Renal cortex interstitium (tissue), 11 donors: ENCODE measurements around the gene FUT6. TPM values are rescaled to one million over a fixed set of nuclear protein-coding genes. Genes with fewer than 3 reads are reported as not detected.
A peak's percentile ranks its signal among the peaks of the same experiment; 100 is the strongest.

Experiments used
- DNase-seq, 11 donors: peaks; one replicate each; pipeline ENCODE4 v3.0.0-alpha.2; 2013; ENCODE audit warnings: low read depth in 9 of 11, low spot score in 4 of 11; ENCODE audit errors: extremely low read depth in 1 of 11
- polyA plus RNA-seq, 3 donors: library from polyadenylated mRNA; unstranded; fragments of 120-200 nt; gene quantifications; one replicate each; pipeline ENCODE4 v1.2.1, GENCODE V29; 2013; ENCODE audit not compliant: insufficient read length in 3 of 3

FUT6 gene
- polyA plus RNA-seq, 3 donors = 10.4 to 20.7 (median 14.1) TPM

DNA sequence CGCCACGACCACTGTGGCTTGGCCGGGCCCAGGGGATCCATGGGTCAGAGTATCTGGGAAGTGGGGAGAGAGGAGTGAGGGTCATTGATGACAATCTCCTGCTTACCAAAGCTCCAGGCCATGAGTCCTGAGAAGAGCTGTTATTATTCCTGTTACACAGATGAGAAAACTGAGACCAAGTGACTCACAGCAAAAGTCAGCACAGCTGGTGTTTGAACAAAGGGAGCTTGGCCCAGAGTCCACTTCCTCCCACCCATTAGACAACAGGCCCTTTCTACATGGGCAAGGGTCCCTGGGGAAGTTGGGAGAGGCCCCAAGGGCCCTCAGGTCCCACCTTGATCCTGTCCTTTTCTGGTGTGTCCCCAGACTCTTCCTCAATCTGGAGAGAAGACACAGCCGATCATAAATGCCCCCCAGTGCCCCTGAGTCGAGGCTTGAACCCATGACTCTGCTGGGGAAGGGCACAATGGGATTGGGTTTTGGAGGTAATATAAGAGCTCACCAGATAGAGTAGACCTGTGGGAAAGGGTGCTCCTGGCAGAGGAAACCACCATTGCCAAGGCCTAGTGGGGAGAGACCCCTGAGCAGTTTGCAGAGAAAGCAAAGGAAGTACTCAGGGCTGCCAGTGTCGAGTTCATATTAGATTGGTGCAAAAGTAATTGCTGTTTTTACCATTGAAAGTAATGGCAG is 6.8 kb downstream of the FUT6 start:
- no peak for DNase-seq

GRCh38 chr19:5832061-5832460 is 7.4 kb downstream of the FUT6 start:
- no peak for DNase-seq

DNA sequence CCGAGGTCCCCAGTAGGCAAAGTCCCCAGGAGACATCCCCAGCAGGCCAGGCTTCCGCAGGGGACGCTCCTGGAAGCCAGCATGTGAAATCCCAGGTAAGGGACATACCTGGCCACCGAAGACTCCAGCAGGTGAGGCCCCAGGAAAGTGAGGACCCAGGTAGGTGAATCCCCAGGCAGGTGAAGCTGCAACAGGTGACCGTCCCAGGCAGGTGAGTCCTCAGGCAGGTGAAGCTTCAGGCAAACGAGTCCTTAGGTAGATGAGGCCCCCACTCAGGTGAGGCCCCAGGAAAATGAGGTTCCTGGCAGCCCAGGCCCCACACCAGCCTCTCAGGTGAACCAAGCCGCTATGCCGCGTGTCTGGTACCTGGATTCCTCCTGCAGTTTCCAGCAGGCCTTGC is 8.3 kb downstream of the FUT6 start:
- DNase-seq = no peak

DNA sequence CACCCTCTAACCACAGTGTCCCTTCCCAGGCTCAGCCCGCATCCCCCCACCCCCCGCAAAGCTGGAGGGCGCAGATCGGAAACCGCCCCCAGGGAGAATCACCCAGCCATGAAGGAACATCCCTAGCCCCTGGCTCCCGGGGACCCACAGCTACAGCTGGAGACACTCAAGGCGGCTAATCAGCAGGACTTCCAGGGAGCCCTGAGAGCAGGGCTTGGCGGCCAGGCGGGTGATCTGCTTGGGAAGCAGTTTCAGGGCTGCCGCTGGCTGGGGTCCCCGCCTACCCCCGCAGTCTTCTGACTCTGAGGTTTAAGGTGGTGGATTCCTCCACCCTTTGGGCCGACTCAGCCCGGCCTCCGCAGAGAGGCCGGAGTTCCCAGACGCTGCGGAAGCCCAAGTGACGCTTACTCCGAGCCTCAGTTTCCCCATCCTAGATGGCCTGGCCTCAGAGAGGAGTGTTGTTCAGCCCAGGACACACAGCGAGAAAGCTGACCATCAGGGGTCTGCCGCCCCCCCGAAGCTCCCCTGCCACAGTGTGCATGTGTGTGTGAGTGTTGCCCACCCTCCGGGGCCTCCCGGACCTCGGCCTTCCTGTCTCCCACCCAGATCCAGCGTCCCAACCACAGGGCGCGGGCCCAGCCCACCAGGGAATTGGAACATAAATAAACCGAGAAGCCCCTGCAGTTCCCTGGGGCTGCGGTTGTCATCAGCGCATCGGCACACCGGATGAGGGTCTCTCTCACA is 9.8 kb downstream of the FUT6 start:
- no peak for DNase-seq

- DNase-seq = peak in 10 of 11 donors; percentile 56 to 83 (median 76)
Observed at GRCh38 chr19:5828661-5829566, 10.6 kb downstream of the FUT6 start.

- DNase-seq = peak; percentile 88 to 94 (median 92)
Observed at GRCh38 chr19:5827891-5828660, 11.4 kb downstream of the FUT6 start.

GRCh38 chr19:5827342-5827890 is 12.1 kb downstream of the FUT6 start:
- DNase-seq = no peak

DNA sequence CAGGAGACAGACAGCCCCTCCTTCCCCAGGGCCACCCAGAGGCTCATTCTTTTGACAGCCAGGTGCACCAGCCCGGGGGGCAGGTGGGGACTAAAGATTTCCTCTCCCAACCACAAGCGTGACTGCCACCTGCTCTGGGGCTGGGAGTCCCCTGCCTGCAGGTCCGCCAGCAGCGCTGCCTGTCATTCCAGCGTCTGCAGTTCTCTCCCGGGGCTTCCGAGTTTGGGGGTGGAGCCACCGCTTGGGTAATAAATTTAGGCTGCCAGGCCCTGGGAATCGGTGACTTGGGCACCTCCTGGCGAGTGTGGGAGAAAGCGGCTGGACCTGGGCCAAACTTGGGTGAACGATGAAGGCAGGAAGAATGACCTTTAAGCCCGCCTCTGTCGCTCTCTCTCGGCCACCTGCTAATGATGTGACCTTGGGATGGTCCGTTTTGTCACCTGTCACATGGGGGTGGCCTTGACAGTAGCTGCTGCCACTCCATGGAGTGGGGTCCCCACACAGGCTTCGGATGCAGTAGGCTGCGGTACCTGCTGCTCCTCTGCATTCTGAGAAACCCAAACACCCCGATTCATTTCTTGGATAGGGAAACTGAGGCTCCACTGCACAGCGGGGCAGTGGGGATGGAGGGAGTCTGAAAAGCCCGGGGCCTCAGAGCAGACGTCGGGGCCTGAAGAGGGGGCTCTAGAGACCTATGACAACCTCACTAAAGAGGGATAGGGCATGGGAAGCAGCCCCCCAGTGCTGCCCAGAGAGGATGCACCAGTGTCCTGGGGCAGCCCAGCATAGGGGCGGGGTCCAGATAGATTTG is 12.8 kb downstream of the FUT6 start:
- DNase-seq = peak in 8 of 11 donors; percentile 56 to 79 (median 76)

- DNase-seq = no peak
Observed at GRCh38 chr19:5825178-5825577, 14.3 kb downstream of the FUT6 start.

- no peak for DNase-seq
Observed at GRCh38 chr19:5824751-5825150, 14.8 kb downstream of the FUT6 start.

DNA sequence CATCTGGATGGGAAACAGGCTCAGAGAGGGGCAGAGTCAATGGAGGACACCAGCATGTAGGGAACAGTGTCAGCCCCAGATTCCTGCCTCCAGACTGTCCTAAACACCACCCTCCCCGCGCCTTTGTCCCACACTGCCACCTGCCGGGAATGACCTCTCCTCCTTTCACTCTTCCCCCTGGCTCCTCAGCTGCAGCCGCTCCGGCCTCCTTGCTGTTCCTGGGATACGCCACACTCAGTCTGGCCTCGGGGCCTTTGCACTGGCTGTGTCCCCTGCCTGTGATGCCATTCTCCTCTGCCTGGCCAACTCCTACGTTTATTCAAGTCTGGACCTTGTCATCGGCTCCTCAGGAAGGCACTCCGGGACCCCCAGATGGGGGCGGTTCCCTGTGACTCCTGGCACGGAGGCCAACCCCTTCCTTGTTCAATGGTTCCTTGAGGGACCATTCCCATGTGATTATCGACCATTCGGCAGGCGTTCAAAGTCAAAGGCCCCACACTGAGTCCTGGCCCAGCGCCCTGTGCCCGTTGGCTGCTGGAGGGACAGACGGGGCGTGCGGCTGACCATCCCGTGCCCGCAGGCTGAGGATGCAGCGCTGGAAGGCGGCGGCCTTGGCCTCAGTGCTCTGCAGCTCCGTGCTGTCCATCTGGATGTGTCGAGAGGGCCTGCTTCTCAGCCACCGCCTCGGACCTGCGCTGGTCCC is 15.8 kb downstream of the FUT6 start:
- no peak for DNase-seq

GRCh38 chr19:5822181-5822844 is 17.2 kb downstream of the FUT6 start:
- no peak for DNase-seq

GRCh38 chr19:5821521-5822180 is 17.9 kb downstream of the FUT6 start:
- DNase-seq = no peak

DNA sequence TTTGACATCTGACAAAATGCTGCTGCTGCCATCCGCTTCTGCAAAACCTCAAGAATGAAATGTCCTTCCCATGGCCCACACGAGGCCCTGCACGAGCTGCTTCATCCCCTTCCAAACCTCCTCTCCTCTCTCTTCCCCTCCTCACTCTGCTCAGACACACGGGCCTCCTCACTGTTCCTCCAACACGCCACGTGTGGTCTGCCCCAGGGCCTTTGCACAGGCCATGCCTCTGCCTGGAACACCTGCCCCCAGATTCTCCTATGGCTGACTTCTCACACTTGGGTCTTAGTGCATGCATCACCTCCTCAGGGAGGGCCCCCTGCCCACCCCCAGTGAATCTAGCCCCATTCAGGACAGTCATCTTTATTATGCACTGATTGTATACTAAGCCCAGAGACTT is 18.7 kb downstream of the FUT6 start:
- DNase-seq = no peak

- no peak for DNase-seq
Observed at GRCh38 chr19:5818594-5818993, 20.9 kb downstream of the FUT6 start.

- no peak for DNase-seq
Observed at GRCh38 chr19:5817218-5817617, 22.3 kb downstream of the FUT6 start.
